Measurements from ENCODE around the gene RPS21. TPM values are rescaled to one million over a fixed set of nuclear protein-coding genes. Genes with fewer than 3 reads are reported as not detected.

Gene RPS21
- total and polyA plus RNA-seq, 2 of the 4 experiments (the other 2 are of a cell fraction): 2,710 to 4,298 TPM

DNA sequence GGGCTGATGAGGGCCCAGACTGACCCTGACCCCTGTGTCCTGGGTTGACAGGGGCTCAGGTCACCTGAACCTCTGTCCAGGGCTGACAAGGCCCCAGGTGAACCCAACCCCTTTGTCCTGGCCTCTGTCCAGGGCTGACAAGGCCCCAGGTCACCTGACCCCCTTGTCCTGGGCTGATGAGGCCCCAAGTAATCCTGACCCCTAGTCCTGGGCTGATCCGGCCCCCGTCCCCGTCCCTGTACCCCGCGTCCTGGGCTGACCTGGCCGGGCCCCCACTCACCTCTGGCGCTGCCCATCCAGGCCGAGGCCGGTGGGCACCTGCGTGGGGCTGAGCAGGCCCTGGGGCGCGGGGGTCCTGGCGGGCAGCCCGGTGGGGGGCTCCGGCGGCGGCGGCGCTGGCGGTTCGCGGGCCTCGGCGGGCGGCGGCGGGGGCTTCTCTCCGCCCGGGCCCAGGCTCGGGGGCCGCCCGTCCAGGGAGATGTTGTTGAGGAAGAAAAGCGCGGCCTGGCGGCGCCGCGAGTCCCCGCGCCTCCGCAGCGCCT lies 19.8 kb downstream of the RPS21 start:
- peak overlapping the region; percentile 39; the same call in 1 of the 2 replicates for H2AK5ac ChIP-seq (ENCODE audit: low read depth, low read length)

More for the DNA sequence above, 19.8 kb downstream of the RPS21 start:
- BruUV-seq (replicated peaks): no TSS peak
- DNase-seq (no peak), ATAC-seq (ENCODE audit: low read depth) (peak; percentile 1)
- Histone ChIP-seq H3K4me1 (ENCODE audit: control insufficient read depth, insufficient read depth, low read length) (peaks cover 6% of the 10 kb centered on the region; the same call in 1 of the 2 replicates), H3K56ac (ENCODE audit: extremely low read depth, insufficient read depth, low read length) (no peak overlapping the region), H4K91ac (ENCODE audit: insufficient read depth, low read depth, low read length) (no peak overlapping the region), H3K36me3 (ENCODE audit: control insufficient read depth, insufficient read depth, low read length) (no peaks in the 10 kb centered on the region; the same call in 1 of the 2 replicates), H2BK5ac (ENCODE audit: low read depth, low read length, poor library complexity, severe bottlenecking) (no peak overlapping the region), H3K4ac (ENCODE audit: low read depth, low read length) (no peak overlapping the region), H3K79me1 (ENCODE audit: low read depth in 1 of 2, low read length in 2 of 2) (peaks cover 10 to 17% of the 10 kb centered on the region in 2 experiments; a peak in 1 of 4 replicates), H3K27ac (ENCODE audit: insufficient read depth, low read length) (peak overlapping the region; percentile 27; the same call in 1 of the 2 replicates), H3K9ac (ENCODE audit: low read depth, low read length) (peak overlapping the region; percentile 64), H2BK15ac (ENCODE audit: low read depth, low read length) (no peak overlapping the region), H3K18ac (ENCODE audit: low read depth, low read length) (no peak overlapping the region), H4K8ac (ENCODE audit: low read depth in 2 of 2, low read length in 2 of 2) (no peak overlapping the region; a peak in 1 of 4 replicates), H4K5ac (ENCODE audit: low read depth, low read length) (no peak overlapping the region), H3K9me1 (ENCODE audit: insufficient read depth, low read length) (no peaks in the 10 kb centered on the region), H2BK20ac (ENCODE audit: low read depth, low read length) (no peak overlapping the region), H3K27me3 (ENCODE audit: control insufficient read depth, insufficient read depth, low read length) (peaks cover 8% of the 10 kb centered on the region; the same call in 1 of the 2 replicates), H2BK120ac (ENCODE audit: low read depth, low read length) (no peak overlapping the region), H4K20me1 (ENCODE audit: insufficient read depth, low read length) (no peaks in the 10 kb centered on the region; the same call in 1 of the 2 replicates), H3K9me3 (ENCODE audit: control insufficient read depth, insufficient read depth, low read length) (no peaks in the 10 kb centered on the region), H2AK9ac (replicated peaks; ENCODE audit: low read depth, low read length, poor library complexity) (peak overlapping the region; percentile 77), H2AFZ (replicated peaks; ENCODE audit: low read length, poor library complexity) (peak overlapping the region; percentile 78), H3K23ac (ENCODE audit: low read depth, low read length) (no peak overlapping the region), H3K4me3 (ENCODE audit: insufficient read depth, low read depth, low read length) (peak overlapping the region; percentile 54), H3K4me2 (ENCODE audit: low read depth, low read length) (peak overlapping the region; percentile 95), H3K14ac (replicated peaks; ENCODE audit: low read depth, low read length) (no peak overlapping the region)
- dilution Hi-C loops (cut with HindIII; ENCODE audit: low sequenced_read_pairs, unreplicated experiment) (no loop called here), in situ Hi-C loops (cut with MboI; ENCODE audit: low sequenced_read_pairs) (no loop called here), intact Hi-C loops (cut with micrococcal nuclease) (no loop called here)
- TF ChIP-seq RAD21 (IDR thresholded peaks at IDR 0.05; ENCODE audit: low read length): no peak
- TF ChIP-seq, protein P1, sequence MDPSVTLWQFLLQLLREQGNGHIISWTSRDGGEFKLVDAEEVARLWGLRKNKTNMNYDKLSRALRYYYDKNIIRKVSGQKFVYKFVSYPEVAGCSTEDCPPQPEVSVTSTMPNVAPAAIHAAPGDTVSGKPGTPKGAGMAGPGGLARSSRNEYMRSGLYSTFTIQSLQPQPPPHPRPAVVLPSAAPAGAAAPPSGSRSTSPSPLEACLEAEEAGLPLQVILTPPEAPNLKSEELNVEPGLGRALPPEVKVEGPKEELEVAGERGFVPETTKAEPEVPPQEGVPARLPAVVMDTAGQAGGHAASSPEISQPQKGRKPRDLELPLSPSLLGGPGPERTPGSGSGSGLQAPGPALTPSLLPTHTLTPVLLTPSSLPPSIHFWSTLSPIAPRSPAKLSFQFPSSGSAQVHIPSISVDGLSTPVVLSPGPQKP (IDR thresholded peaks at IDR 0.05; ENCODE audit: borderline replicate concordance, low read depth, low read length): no peak
- ChIA-PET CTCF (no interaction called here), POLR2A (ENCODE audit: unreplicated experiment) (no interaction called here)
- WGBS, 2 experiments (ENCODE audit: extremely low coverage in 2 of 2, insufficient read length in 1 of 2): 1% methylated on average over 13 of the region's 42 CpGs; no CpG with 5 or more reads in 1 of the 2 experiments

All from IMR-90 (cell line).